HG02763 (cell line): Measurements from ENCODE around the gene ANKHD1.
"Not testable (repeated sequence)": the region's sequence is repeated elsewhere in the genome, so short reads cannot be mapped to it uniquely, and the experiment has no call there.

ENCODE experiments used
- ATAC-seq: cut with Tn5 transposase; IDR thresholded peaks from one replicate; pipeline ENCODE4 v1.9.1; 2021; ENCODE audit warnings: mild to moderate bottlenecking, moderate library complexity; ENCODE audit not compliant: unreplicated experiment

ANKHD1 gene

DNA sequence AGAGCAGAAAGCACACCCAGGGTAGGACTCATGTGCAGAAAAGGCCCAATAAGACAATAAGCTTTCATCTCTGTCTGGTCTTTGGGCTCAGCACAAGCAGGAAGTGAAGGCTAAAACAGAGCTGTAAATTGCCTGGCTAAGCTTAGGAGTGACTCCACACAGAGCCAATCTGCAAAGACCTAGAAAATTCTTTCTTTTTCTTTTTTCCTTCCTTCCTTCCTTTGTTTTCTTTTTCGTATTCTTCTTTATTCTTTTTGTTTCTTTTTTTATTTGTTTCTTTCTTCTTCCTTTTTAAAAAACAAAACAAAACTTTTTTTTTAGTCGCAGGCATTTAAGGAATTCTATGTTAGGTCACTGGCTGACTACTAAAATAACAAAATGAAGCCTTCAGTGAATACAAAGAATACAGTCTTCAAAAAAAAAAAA, 175.2 kb downstream of the ANKHD1 start:
- ATAC-seq, result no peak

DNA sequence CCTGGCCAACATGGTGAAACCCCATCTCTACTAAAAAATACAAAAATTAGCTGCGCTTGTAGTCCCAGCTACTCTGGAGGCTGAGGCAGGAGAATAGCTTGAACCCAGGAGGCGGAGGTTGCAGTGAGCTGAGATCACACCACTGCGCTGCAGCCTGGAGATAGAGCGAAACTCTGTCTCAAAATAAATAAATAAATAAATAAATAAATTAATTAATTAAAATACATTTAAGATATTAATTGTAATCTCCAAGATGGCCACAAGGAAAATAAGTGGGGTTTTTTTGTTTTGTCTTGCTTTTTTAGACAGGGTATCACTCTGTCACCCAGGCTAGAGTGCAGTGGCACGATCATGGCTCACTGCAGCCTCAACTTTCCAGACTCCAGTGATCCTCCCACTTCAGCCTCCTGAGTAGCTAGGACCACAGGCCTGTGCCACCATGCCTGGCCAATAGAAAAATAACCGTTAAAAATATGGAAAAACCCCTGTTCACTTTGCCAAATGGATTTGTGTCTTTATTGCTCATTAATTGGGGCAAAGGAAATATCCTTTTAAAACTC, 177.6 kb downstream of the ANKHD1 start:
- not testable (repeated sequence) for ATAC-seq

DNA sequence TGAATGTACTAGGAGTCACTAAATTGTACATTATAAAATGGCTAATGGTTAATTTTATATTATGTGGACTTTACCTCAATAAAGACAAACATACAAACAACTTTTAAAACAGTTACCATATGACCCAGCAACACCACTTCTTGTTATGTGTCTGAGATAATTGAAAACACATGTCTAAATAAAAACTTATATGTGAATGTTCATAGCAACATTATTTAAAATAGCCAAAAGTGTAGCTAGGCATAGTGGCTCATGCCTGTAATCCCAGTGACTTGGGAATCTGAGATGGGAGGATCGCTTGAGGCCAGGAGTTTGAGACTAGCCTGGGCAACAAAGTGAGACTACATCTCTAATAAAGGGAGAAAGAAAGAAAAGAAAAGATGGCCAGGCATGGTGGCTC, 185.9 kb downstream of the ANKHD1 start:
- ATAC-seq, result no peak

DNA sequence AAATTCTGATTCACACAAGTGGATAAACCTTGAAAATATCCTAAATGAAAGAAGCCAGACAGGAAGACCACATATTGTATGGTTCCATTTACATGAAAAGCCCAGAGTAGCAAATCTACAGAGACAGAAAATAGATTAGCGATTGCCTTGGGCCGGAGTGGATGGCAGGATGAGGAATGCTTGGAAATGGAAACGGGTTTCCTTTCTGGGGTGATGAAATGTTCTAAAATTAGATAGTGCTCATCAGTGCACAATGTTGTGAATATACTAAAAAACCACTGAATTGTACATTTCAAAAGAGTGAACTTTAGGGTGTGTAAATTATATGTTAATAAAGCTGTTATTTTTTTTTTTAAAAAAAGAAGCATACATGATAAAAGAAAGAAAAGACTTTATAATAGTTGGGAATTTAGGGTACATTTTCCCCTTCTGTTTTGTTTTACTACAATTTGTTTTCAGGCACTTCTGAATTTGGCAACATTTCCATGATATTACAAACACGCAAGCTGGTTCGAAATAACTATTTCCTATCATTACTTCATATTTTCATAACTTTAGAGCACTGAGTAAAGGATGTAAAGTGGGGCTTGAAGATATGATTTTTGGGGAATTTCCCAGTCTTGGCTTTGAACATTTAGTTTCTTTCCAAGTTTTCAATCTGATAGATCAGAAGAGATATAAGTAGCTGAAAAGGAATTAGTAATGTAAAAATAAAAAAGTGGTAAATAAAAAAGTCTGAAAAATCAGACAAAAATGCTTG, 186.9 kb downstream of the ANKHD1 start:
- ATAC-seq, result no peak
